GM12878 (cell line): ENCODE measurements around the gene DST. TPM values are rescaled to one million over a fixed set of nuclear protein-coding genes. Genes with fewer than 3 reads are reported as not detected.
A peak's percentile ranks its signal among the peaks of the same experiment; 100 is the strongest.

ENCODE experiments used
- ATAC-seq: fragments of 200-7000 bp; cut with Tn5 transposase; 3 replicates; pipeline ENCODE4 v1.9.1; 2020; ENCODE audit warnings: mild to moderate bottlenecking, moderate library complexity
- BruUV-seq: library from RNA; stranded (reverse); fragments of 400-500 nt; replicated peaks from 2 replicates; lab custom pipeline; 2021; lab: Mats Ljungman, UMichigan
- CTCF ChIA-PET: fragments of 300-600 bp; sonication (Branson Sonifier 250); formaldehyde crosslinking; extraction: SDS; loops from one replicate; lab custom pipeline; 2021; ENCODE audit warnings: inconsistent platforms; lab: Yijun Ruan, JAX
- POLR2A ChIA-PET: fragments of 350-600 bp; formaldehyde crosslinking; extraction: SDS; loops from one replicate; lab custom pipeline; 2021; ENCODE audit warnings: inconsistent platforms; lab: Charles Lee
- RAD21 ChIA-PET: fragments of 300-600 bp; sonication (Branson Sonifier 250); formaldehyde crosslinking; loops from one replicate; lab custom pipeline; 2023; ENCODE audit warnings: antibody characterized with exemption; ENCODE audit not compliant: unreplicated experiment; lab: Charles Lee
- SMC1A ChIA-PET: fragments of 300-600 bp; sonication (Branson Sonifier 250); formaldehyde crosslinking; loops from one replicate; lab custom pipeline; 2023; ENCODE audit not compliant: unreplicated experiment, uncharacterized antibody; lab: Charles Lee
- DNase-seq: peaks from one replicate; pipeline ENCODE4 v3.0.0-alpha.2; 2011; ENCODE audit warnings: low read depth, low spot score
- FAIRE-seq: peaks from 3 replicates; lab custom pipeline; 2011; peaks lifted over from hg19 to GRCh38; lab: Jason Lieb, UNC
- H2AFZ ChIP-seq: 2 replicates; pipeline ENCODE4 v1.6.0; 2011; ENCODE audit warnings: low read depth, low read length, control low read depth; ENCODE audit not compliant: control insufficient read depth
- H3K27ac ChIP-seq: 2 replicates; pipeline ENCODE4 v1.5.1; 2011; ENCODE audit warnings: control low read depth; ENCODE audit not compliant: control insufficient read depth, insufficient read depth
- H3K27me3 ChIP-seq, 2 experiments: replicated peaks in 1 of 2; 2 replicates each; pipeline versions ENCODE4 v1.6.0 to v1.6.1; 2011; ENCODE audit warnings: low read length in 1 of 2; ENCODE audit not compliant: control insufficient read depth in 2 of 2, insufficient read depth in 2 of 2
- H3K36me3 ChIP-seq, 2 experiments: 2 replicates each; pipeline ENCODE4 v1.5.1; 2011; ENCODE audit warnings: low read length in 1 of 2; ENCODE audit not compliant: control insufficient read depth in 2 of 2, insufficient read depth in 2 of 2
- H3K4me1 ChIP-seq: 2 replicates; pipeline ENCODE4 v1.6.1; 2011; ENCODE audit warnings: mild to moderate bottlenecking, low read length, moderate library complexity, mixed read lengths; ENCODE audit not compliant: control insufficient read depth, insufficient read depth
- H3K4me2 ChIP-seq: 2 replicates; pipeline ENCODE4 v1.6.0; 2011; ENCODE audit warnings: control low read depth; ENCODE audit not compliant: control insufficient read depth, insufficient read depth
- H3K4me3 ChIP-seq: fragments of 200-600 bp; sonication (generic); 2 replicates; pipeline ENCODE4 v1.5.1; 2016
- H3K79me2 ChIP-seq: 2 replicates; pipeline ENCODE4 v1.6.0; 2011; ENCODE audit warnings: low read length; ENCODE audit not compliant: control insufficient read depth, insufficient read depth
- H3K9ac ChIP-seq: 2 replicates; pipeline ENCODE4 v1.8.0; 2011; ENCODE audit warnings: low read length, control low read depth, mixed read lengths; ENCODE audit not compliant: control insufficient read depth, insufficient read depth
- H3K9me3 ChIP-seq: replicated peaks from 3 replicates; pipeline ENCODE4 v1.5.1; 2011; ENCODE audit warnings: mild to moderate bottlenecking, low read length; ENCODE audit not compliant: control insufficient read depth, insufficient read depth
- H4K20me1 ChIP-seq: 2 replicates; pipeline ENCODE4 v1.6.0; 2011; ENCODE audit not compliant: control insufficient read depth, insufficient read depth
- ASH2L ChIP-seq: fragments of 300-600, 200-600 bp; sonication (generic); IDR thresholded peaks from 2 replicates; pipeline ENCODE4 v1.6.1; 2017; ENCODE audit warnings: low read depth, mild to moderate bottlenecking, borderline replicate concordance
- BCL11A ChIP-seq: IDR thresholded peaks from 2 replicates; pipeline ENCODE4 v1.6.1; 2011; ENCODE audit warnings: low read depth, low read length
- CREM ChIP-seq: IDR thresholded peaks from 2 replicates; pipeline ENCODE4 v1.6.1; 2014; ENCODE audit warnings: antibody characterized with exemption, low read depth
- EED ChIP-seq: sonication (generic); IDR thresholded peaks from 2 replicates; pipeline ENCODE4 v1.6.1; 2016; ENCODE audit warnings: antibody characterized with exemption, low read depth
- EGR1 ChIP-seq, 2 experiments: IDR thresholded peaks; 1 replicate in 1 of 2; 2 replicates in 1 of 2; pipeline ENCODE4 v1.6.1; 2011 to 2012; ENCODE audit warnings: low read depth in 2 of 2, low read length in 2 of 2, borderline replicate concordance in 1 of 2, mild to moderate bottlenecking in 1 of 2, moderate library complexity in 1 of 2
- IRF4 ChIP-seq: IDR thresholded peaks from 2 replicates; pipeline ENCODE4 v1.6.1; 2011; ENCODE audit warnings: low read depth, low read length
- NFYA ChIP-seq: IDR thresholded peaks from 2 replicates; pipeline ENCODE4 v1.6.1; 2011; ENCODE audit warnings: low read depth, mild to moderate bottlenecking, low read length, improper control_type of control experiment, borderline replicate concordance
- NR2C1 ChIP-seq: fragments of 450-650 bp; IDR thresholded peaks from 2 replicates; pipeline ENCODE4 v1.6.1; 2017; ENCODE audit warnings: antibody characterized with exemption, mild to moderate bottlenecking, moderate library complexity
- NR2C2 ChIP-seq: IDR thresholded peaks from 2 replicates; pipeline ENCODE4 v1.6.1; 2011; ENCODE audit warnings: borderline replicate concordance, low read depth; ENCODE audit not compliant: control insufficient read depth, insufficient read length
- NRF1 ChIP-seq: conservative IDR thresholded peaks from 2 replicates; pipeline ENCODE4 v1.6.1; 2011; ENCODE audit warnings: mild to moderate bottlenecking, low read depth, low read length, improper control_type of control experiment
- PKNOX1 ChIP-seq: fragments of 450-650 bp; IDR thresholded peaks from 2 replicates; pipeline ENCODE4 v1.6.1; 2016; ENCODE audit warnings: mild to moderate bottlenecking
- SRF ChIP-seq, 2 experiments: IDR thresholded peaks; 2 replicates each; pipeline ENCODE4 v1.6.1; 2011; ENCODE audit warnings: low read depth in 2 of 2, low read length in 2 of 2, mild to moderate bottlenecking in 1 of 2, moderate library complexity in 1 of 2
- SUPT20H ChIP-seq: IDR thresholded peaks from 2 replicates; pipeline ENCODE4 v1.6.1; 2011; ENCODE audit warnings: low read depth, mild to moderate bottlenecking, low read length, moderate library complexity, borderline replicate concordance; ENCODE audit not compliant: control insufficient read depth
- TARDBP ChIP-seq: IDR thresholded peaks from 2 replicates; pipeline ENCODE4 v1.6.1; 2016; ENCODE audit warnings: borderline replicate concordance
- WGBS: methylation state at CpG from one replicate; pipeline ENCODE4 v1.1.6; 2016; ENCODE audit warnings: low lambda C conversion rate; ENCODE audit not compliant: insufficient replicate concordance, insufficient coverage; ENCODE audit errors: missing lambda C conversion rate; 5-methylcytosine and 5-hydroxymethylcytosine counted together
- in situ Hi-C: fragments of 300-500 bp; cut with MboI; formaldehyde crosslinking; loops from 9 replicates; pipeline ENCODE4 v1.14.3; 2018; ENCODE audit warnings: mixed read lengths
- intact Hi-C: fragments of 100-400 bp; cut with micrococcal nuclease; formaldehyde crosslinking; loops from one replicate; pipeline ENCODE4 v1.14.2; 2022; ENCODE audit not compliant: unreplicated experiment
- polyA plus RNA-seq, 11 experiments: library from polyadenylated mRNA; depleted of rRNA in 4 of 11; unstranded in 6 of 11; stranded (reverse) in 5 of 11; fragments of >200 nt; fragmentation: Nextera tagmentation in 4 of 11; fragmentation: Illumina TruSeq in 1 of 11; extraction: Ambion mirVana in 4 of 11; extraction: Trizol in 1 of 11; gene quantifications; 1 replicate in 1 of 11; 2 replicates in 10 of 11; pipeline versions ENCODE4 v1.2.1 to v1.2.3, GENCODE V29; 2011 to 2016; ENCODE audit warnings: inconsistent platforms in 2 of 11, missing spikeins in 2 of 11, low read depth in 1 of 11
- total RNA-seq, 4 experiments: library from RNA; depleted of rRNA in 3 of 4; stranded (reverse); fragments of >200 nt in 3 of 4; fragmentation: Illumina TruSeq in 1 of 4; extraction: Trizol in 1 of 4; gene quantifications; 2 replicates each; pipeline versions ENCODE4 v1.2.1 to v1.2.3, GENCODE V29; 2013 to 2021
- TF ChIP-seq, protein P1 (sequence below): fragments of 450-650 bp; IDR thresholded peaks from 2 replicates; pipeline ENCODE4 v1.6.1; 2017; ENCODE audit warnings: mild to moderate bottlenecking
- TF ChIP-seq, protein P2 (sequence below), 3 experiments: IDR thresholded peaks in 2 of 3; conservative IDR thresholded peaks in 1 of 3; 2 replicates each; pipeline ENCODE4 v1.5.1; 2011; ENCODE audit warnings: low read depth in 3 of 3, low read length in 3 of 3, mild to moderate bottlenecking in 3 of 3, control low read depth in 2 of 3, moderate library complexity in 2 of 3, inconsistent platforms in 1 of 3, mixed read lengths in 1 of 3; ENCODE audit not compliant: control insufficient read depth in 2 of 3, insufficient read depth in 1 of 3; ENCODE audit errors: extremely low read depth in 1 of 3

The DST gene
- total and polyA plus RNA-seq, 10 of the 15 experiments (the other 5 are each of a cell fraction or from before 2014, with no cell fraction given): 32.1 to 156 (median 75.0) TPM

- peak; percentile 70 for ATAC-seq
- no peaks in the 10 kb centered on the region for H3K9me3 ChIP-seq
- BruUV-seq: no TSS peak
- no peak overlapping the region; the same call in 1 of the 2 replicates for H2AFZ ChIP-seq
- H4K20me1 ChIP-seq: no peaks in the 10 kb centered on the region
- RAD21 ChIA-PET: interaction anchor here (0.5 to 3.9 kb wide), 19 partner anchors 11 to 467 kb away, joined by 3 to 36 read pairs (median 4); no protein-coding TSS in a partner anchor
- no peaks in the 10 kb centered on the region for H3K79me2 ChIP-seq
- peaks cover 0 to 28% of the 10 kb centered on the region in 2 experiments; a peak in 2 of 4 replicates for H3K36me3 ChIP-seq
- POLR2A ChIA-PET: interaction anchor here (1.0 to 2.4 kb wide), 5 partner anchors 25 to 257 kb away, joined by 3 to 26 read pairs (median 4); no protein-coding TSS in a partner anchor
- in situ Hi-C loops: loop anchor here (25.0 kb wide), 1 partner anchor 608 kb away; no protein-coding TSS in a partner anchor
- peak overlapping the region; percentile 7; the same call in 1 of the 2 replicates for H3K4me2 ChIP-seq
- SMC1A ChIA-PET: interaction anchor here (0.5 to 4.4 kb wide), 28 partner anchors 8 to 292 kb away, joined by 3 to 24 read pairs (median 7); no protein-coding TSS in a partner anchor
- intact Hi-C loops: loop anchor here (2.0 kb wide), 2 partner anchors 53 to 281 kb away; no protein-coding TSS in a partner anchor
- CTCF ChIA-PET: interaction anchor here (0.6 to 5.9 kb wide), 60 partner anchors 9 to 722 kb away, joined by 3 to 84 read pairs (median 5); partner anchors contain the start of genes BEND6 and PRIM2
- H3K9ac ChIP-seq: no peak overlapping the region
- H3K27me3 ChIP-seq: no peaks in the 10 kb centered on the region
- DNase-seq: peak; percentile 31
- peaks cover 25% of the 10 kb centered on the region for H3K4me1 ChIP-seq
- no peak overlapping the region for H3K4me3 ChIP-seq
- 49% methylated on average over 6 of the region's 6 CpGs for WGBS
- FAIRE-seq: peak; percentile 96
- peak overlapping the region; percentile 62 for H3K27ac ChIP-seq
- TF ChIP-seq TARDBP (no peak), IRF4 (0 out of 2 replicates have a peak, but pooled peaks have one; percentile 28), NR2C2 (no peak), BCL11A (peak; percentile 55; the same call in 1 of the 2 replicates), SRF (IDR thresholded peaks at IDR 0.05; ENCODE audit: low read depth in 2 of 2, low read length in 2 of 2) (no peak), CREM (no peak), NRF1 (no peak), NFYA (no peak), ASH2L (no peak), NR2C1 (no peak), EGR1 (IDR thresholded peaks at IDR 0.05; ENCODE audit: borderline replicate concordance in 1 of 2, low read depth in 2 of 2, low read length in 2 of 2) (no peak), PKNOX1 (no peak), EED (no peak), SUPT20H (no peak)
- TF ChIP-seq, protein P1, sequence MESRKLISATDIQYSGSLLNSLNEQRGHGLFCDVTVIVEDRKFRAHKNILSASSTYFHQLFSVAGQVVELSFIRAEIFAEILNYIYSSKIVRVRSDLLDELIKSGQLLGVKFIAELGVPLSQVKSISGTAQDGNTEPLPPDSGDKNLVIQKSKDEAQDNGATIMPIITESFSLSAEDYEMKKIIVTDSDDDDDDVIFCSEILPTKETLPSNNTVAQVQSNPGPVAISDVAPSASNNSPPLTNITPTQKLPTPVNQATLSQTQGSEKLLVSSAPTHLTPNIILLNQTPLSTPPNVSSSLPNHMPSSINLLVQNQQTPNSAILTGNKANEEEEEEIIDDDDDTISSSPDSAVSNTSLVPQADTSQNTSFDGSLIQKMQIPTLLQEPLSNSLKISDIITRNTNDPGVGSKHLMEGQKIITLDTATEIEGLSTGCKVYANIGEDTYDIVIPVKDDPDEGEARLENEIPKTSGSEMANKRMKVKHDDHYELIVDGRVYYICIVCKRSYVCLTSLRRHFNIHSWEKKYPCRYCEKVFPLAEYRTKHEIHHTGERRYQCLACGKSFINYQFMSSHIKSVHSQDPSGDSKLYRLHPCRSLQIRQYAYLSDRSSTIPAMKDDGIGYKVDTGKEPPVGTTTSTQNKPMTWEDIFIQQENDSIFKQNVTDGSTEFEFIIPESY: no peak
- TF ChIP-seq, protein P2, sequence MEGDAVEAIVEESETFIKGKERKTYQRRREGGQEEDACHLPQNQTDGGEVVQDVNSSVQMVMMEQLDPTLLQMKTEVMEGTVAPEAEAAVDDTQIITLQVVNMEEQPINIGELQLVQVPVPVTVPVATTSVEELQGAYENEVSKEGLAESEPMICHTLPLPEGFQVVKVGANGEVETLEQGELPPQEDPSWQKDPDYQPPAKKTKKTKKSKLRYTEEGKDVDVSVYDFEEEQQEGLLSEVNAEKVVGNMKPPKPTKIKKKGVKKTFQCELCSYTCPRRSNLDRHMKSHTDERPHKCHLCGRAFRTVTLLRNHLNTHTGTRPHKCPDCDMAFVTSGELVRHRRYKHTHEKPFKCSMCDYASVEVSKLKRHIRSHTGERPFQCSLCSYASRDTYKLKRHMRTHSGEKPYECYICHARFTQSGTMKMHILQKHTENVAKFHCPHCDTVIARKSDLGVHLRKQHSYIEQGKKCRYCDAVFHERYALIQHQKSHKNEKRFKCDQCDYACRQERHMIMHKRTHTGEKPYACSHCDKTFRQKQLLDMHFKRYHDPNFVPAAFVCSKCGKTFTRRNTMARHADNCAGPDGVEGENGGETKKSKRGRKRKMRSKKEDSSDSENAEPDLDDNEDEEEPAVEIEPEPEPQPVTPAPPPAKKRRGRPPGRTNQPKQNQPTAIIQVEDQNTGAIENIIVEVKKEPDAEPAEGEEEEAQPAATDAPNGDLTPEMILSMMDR (IDR thresholded peaks at IDR 0.05 in 2 of 3, conservative IDR thresholded peaks at IDR 0.05 in 1 of 3; ENCODE audit: control insufficient read depth in 2 of 3, extremely low read depth in 1 of 3, insufficient read depth in 1 of 3, low read depth in 3 of 3, low read length in 3 of 3): peak; percentile 62 to 70 (median 68)
Measured at GRCh38 chr6:56595490-56596122, 47.1 kb downstream of the DST start.
